HepG2 (cell line): ENCODE measurements around the gene ZNF483. TPM values are rescaled to one million over a fixed set of nuclear protein-coding genes. Genes with fewer than 3 reads are reported as not detected.

Experiments used
- DNMT1 ChIP-seq: sonication (generic); formaldehyde crosslinking; IDR thresholded peaks from 2 replicates; pipeline ENCODE4 v1.5.1; 2020; ENCODE audit warnings: mild to moderate bottlenecking, missing genetic modification reagents
- FOSL2 ChIP-seq: sonication (generic); formaldehyde crosslinking; IDR thresholded peaks from 2 replicates; pipeline ENCODE4 v1.4.0; 2020; ENCODE audit warnings: missing genetic modification reagents
- SMAD9 ChIP-seq: sonication (generic); formaldehyde crosslinking; IDR thresholded peaks from 2 replicates; pipeline ENCODE4 v1.5.1; 2020; ENCODE audit warnings: mild to moderate bottlenecking, missing genetic modification reagents
- TARDBP ChIP-seq: sonication (generic); formaldehyde crosslinking; IDR thresholded peaks from 2 replicates; pipeline ENCODE4 v1.8.0; 2022; ENCODE audit warnings: mild to moderate bottlenecking, missing genetic modification reagents
- WIZ ChIP-seq: sonication (generic); formaldehyde crosslinking; IDR thresholded peaks from 2 replicates; pipeline ENCODE4 v1.5.1; 2020; ENCODE audit warnings: mild to moderate bottlenecking, missing genetic modification reagents
- ZKSCAN5 ChIP-seq: sonication (generic); formaldehyde crosslinking; IDR thresholded peaks from 2 replicates; pipeline ENCODE4 v1.5.1; 2020; ENCODE audit warnings: mild to moderate bottlenecking, missing genetic modification reagents
- ZNF20 ChIP-seq: sonication (generic); formaldehyde crosslinking; IDR thresholded peaks from 2 replicates; pipeline ENCODE4 v1.4.0; 2020; ENCODE audit warnings: mild to moderate bottlenecking, moderate library complexity, missing genetic modification reagents
- ZNF251 ChIP-seq: sonication (generic); formaldehyde crosslinking; IDR thresholded peaks from 2 replicates; pipeline ENCODE4 v1.9.0; 2021; ENCODE audit warnings: mild to moderate bottlenecking, missing genetic modification reagents
- ZNF773 ChIP-seq: sonication (generic); formaldehyde crosslinking; IDR thresholded peaks from 2 replicates; pipeline ENCODE4 v1.4.0; 2020; ENCODE audit warnings: missing genetic modification reagents, borderline replicate concordance
- ZNF883 ChIP-seq: sonication (generic); formaldehyde crosslinking; IDR thresholded peaks from 2 replicates; pipeline ENCODE4 v1.5.1; 2020; ENCODE audit warnings: mild to moderate bottlenecking, missing genetic modification reagents; ENCODE audit errors: not compliant biosample characterization
- polyA plus RNA-seq, 8 experiments: library from polyadenylated mRNA; depleted of rRNA in 3 of 8; stranded (reverse) in 7 of 8; unstranded in 1 of 8; fragments of >200 nt; fragmentation: Illumina TruSeq in 4 of 8; extraction: Trizol in 4 of 8; gene quantifications; 2 replicates each; pipeline versions ENCODE4 v1.2.1 to v1.2.3, GENCODE V29; 2011 to 2016; ENCODE audit warnings: low read depth in 4 of 8, missing spikeins in 1 of 8, mixed read lengths in 1 of 8; ENCODE audit not compliant: insufficient read depth in 1 of 8
- total RNA-seq, 5 experiments: library from RNA; depleted of rRNA; stranded (reverse); fragments of >200 nt; fragmentation: Illumina TruSeq; extraction: Trizol; gene quantifications; 2 replicates each; pipeline ENCODE4 v1.2.3, GENCODE V29; 2016; ENCODE audit warnings: low read depth in 1 of 5
- TF ChIP-seq, protein P1 (sequence below): sonication (generic); formaldehyde crosslinking; conservative IDR thresholded peaks from 2 replicates; pipeline ENCODE4 v1.8.0; 2022; ENCODE audit warnings: mild to moderate bottlenecking, moderate library complexity, missing genetic modification reagents
- TF ChIP-seq, protein P2 (sequence below): sonication (generic); formaldehyde crosslinking; IDR thresholded peaks from 2 replicates; pipeline ENCODE4 v1.4.0; 2020; ENCODE audit warnings: low read depth, mild to moderate bottlenecking, missing genetic modification reagents
- TF ChIP-seq, protein P3 (sequence below): sonication (generic); formaldehyde crosslinking; IDR thresholded peaks from 2 replicates; pipeline ENCODE4 v1.4.0; 2020; ENCODE audit warnings: missing genetic modification reagents, mild to moderate bottlenecking, borderline replicate concordance
- TF ChIP-seq, protein P4 (sequence below): sonication (generic); formaldehyde crosslinking; IDR thresholded peaks from 2 replicates; pipeline ENCODE4 v1.5.1; 2020; ENCODE audit warnings: mild to moderate bottlenecking, moderate library complexity, missing genetic modification reagents
- TF ChIP-seq, protein P5 (sequence below): sonication (generic); formaldehyde crosslinking; IDR thresholded peaks from 2 replicates; pipeline ENCODE4 v1.8.0; 2022; ENCODE audit warnings: mild to moderate bottlenecking, missing genetic modification reagents
- TF ChIP-seq, protein P6 (sequence below): sonication (generic); formaldehyde crosslinking; IDR thresholded peaks from 2 replicates; pipeline ENCODE4 v1.4.0; 2020; ENCODE audit warnings: missing genetic modification reagents, borderline replicate concordance

ZNF483 gene
- total and polyA plus RNA-seq, 2 of the 13 experiments (the other 11 are each of a cell fraction or from before 2014, with no cell fraction given): 2.0 to 9.5 TPM

DNA sequence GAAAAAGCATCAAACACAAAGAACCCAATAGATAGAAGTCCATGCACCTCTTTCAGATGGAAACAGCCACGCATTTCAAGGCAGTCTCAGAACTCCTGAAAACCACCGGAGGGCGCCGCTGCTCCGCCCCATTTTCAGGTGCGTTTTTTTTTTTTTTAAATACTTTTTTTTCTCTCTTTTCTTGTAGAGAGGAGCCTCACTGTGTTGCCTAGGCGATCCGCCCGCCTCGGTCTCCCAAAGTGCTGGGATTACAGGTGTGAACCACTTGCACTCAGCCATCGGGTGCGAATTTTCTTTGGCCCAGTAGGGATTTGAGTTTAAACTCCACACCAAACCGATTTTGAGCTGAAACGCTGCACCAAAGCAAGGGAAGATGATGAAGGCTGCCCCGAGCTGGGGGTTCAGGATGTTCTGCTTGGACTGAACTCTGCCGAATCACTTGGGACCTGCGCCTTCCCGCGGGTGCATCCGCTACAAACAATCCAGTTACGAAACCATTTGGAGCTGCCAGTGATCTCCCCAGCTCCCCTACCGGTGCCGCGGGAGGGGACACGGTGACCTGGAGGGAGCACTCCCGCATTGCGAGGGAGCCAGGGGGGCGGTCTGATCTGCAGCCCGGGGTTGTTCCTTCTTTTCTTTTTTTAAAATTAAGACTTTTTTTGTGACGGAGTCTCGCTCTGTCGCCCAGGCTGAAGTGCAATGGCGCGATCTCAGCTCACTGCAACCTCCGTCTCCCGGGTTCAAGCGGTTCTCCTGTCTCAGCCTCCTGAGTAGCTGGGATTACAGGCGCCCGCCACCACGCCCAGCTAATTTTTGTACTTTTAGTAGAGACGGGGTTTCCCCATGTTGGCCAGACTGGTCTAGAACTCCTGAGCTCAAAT, 73.1 kb downstream of the ZNF483 start (continued):
- TF ChIP-seq, protein P1, sequence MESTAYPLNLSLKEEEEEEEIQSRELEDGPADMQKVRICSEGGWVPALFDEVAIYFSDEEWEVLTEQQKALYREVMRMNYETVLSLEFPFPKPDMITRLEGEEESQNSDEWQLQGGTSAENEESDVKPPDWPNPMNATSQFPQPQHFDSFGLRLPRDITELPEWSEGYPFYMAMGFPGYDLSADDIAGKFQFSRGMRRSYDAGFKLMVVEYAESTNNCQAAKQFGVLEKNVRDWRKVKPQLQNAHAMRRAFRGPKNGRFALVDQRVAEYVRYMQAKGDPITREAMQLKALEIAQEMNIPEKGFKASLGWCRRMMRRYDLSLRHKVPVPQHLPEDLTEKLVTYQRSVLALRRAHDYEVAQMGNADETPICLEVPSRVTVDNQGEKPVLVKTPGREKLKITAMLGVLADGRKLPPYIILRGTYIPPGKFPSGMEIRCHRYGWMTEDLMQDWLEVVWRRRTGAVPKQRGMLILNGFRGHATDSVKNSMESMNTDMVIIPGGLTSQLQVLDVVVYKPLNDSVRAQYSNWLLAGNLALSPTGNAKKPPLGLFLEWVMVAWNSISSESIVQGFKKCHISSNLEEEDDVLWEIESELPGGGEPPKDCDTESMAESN: no peak
- TF ChIP-seq, protein P2, sequence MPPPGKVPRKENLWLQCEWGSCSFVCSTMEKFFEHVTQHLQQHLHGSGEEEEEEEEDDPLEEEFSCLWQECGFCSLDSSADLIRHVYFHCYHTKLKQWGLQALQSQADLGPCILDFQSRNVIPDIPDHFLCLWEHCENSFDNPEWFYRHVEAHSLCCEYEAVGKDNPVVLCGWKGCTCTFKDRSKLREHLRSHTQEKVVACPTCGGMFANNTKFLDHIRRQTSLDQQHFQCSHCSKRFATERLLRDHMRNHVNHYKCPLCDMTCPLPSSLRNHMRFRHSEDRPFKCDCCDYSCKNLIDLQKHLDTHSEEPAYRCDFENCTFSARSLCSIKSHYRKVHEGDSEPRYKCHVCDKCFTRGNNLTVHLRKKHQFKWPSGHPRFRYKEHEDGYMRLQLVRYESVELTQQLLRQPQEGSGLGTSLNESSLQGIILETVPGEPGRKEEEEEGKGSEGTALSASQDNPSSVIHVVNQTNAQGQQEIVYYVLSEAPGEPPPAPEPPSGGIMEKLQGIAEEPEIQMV (CRISPR knock-in tag): no peak
- TF ChIP-seq TARDBP: no peak
- peak; percentile 35 for TF ChIP-seq ZNF883 (CRISPR knock-in tag)
- no peak for TF ChIP-seq ZNF20 (CRISPR knock-in tag)
- TF ChIP-seq SMAD9 (CRISPR knock-in tag): no peak
- no peak for TF ChIP-seq ZNF773 (CRISPR knock-in tag)
- TF ChIP-seq, protein P3, sequence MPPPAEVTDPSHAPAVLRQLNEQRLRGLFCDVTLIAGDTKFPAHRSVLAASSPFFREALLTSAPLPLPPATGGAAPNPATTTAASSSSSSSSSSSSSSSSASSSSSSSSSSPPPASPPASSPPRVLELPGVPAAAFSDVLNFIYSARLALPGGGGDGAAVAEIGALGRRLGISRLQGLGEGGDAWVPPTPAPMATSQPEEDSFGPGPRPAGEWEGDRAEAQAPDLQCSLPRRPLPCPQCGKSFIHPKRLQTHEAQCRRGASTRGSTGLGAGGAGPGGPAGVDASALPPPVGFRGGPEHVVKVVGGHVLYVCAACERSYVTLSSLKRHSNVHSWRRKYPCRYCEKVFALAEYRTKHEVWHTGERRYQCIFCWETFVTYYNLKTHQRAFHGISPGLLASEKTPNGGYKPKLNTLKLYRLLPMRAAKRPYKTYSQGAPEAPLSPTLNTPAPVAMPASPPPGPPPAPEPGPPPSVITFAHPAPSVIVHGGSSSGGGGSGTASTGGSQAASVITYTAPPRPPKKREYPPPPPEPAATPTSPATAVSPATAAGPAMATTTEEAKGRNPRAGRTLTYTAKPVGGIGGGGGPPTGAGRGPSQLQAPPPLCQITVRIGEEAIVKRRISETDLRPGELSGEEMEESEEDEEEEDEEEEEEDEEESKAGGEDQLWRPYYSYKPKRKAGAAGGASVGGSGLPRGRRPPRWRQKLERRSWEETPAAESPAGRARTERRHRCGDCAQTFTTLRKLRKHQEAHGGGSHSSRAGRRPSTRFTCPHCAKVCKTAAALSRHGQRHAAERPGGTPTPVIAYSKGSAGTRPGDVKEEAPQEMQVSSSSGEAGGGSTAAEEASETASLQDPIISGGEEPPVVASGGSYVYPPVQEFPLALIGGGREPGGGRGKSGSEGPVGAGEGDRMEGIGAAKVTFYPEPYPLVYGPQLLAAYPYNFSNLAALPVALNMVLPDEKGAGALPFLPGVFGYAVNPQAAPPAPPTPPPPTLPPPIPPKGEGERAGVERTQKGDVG: no peak
- TF ChIP-seq, protein P4, sequence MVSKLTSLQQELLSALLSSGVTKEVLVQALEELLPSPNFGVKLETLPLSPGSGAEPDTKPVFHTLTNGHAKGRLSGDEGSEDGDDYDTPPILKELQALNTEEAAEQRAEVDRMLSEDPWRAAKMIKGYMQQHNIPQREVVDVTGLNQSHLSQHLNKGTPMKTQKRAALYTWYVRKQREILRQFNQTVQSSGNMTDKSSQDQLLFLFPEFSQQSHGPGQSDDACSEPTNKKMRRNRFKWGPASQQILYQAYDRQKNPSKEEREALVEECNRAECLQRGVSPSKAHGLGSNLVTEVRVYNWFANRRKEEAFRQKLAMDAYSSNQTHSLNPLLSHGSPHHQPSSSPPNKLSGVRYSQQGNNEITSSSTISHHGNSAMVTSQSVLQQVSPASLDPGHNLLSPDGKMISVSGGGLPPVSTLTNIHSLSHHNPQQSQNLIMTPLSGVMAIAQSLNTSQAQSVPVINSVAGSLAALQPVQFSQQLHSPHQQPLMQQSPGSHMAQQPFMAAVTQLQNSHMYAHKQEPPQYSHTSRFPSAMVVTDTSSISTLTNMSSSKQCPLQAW (CRISPR knock-in tag): no peak
- no peak for TF ChIP-seq WIZ (CRISPR knock-in tag)
- peak; percentile 5; the same call in 1 of the 2 replicates for TF ChIP-seq FOSL2
- TF ChIP-seq, protein P5, sequence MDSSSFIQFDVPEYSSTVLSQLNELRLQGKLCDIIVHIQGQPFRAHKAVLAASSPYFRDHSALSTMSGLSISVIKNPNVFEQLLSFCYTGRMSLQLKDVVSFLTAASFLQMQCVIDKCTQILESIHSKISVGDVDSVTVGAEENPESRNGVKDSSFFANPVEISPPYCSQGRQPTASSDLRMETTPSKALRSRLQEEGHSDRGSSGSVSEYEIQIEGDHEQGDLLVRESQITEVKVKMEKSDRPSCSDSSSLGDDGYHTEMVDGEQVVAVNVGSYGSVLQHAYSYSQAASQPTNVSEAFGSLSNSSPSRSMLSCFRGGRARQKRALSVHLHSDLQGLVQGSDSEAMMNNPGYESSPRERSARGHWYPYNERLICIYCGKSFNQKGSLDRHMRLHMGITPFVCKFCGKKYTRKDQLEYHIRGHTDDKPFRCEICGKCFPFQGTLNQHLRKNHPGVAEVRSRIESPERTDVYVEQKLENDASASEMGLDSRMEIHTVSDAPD (CRISPR knock-in tag): no peak
- TF ChIP-seq, protein P6, sequence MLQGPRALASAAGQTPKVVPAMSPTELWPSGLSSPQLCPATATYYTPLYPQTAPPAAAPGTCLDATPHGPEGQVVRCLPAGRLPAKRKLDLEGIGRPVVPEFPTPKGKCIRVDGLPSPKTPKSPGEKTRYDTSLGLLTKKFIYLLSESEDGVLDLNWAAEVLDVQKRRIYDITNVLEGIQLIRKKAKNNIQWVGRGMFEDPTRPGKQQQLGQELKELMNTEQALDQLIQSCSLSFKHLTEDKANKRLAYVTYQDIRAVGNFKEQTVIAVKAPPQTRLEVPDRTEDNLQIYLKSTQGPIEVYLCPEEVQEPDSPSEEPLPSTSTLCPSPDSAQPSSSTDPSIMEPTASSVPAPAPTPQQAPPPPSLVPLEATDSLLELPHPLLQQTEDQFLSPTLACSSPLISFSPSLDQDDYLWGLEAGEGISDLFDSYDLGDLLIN (CRISPR knock-in tag): no peak
- no peak for TF ChIP-seq ZNF251 (CRISPR knock-in tag)
- no peak for TF ChIP-seq ZKSCAN5 (CRISPR knock-in tag)
- TF ChIP-seq DNMT1 (CRISPR knock-in tag): no peak
